CD14-positive monocyte (primary cell): Measurements from ENCODE around the gene ZNF691. TPM values are rescaled to one million over a fixed set of nuclear protein-coding genes. Genes with fewer than 3 reads are reported as not detected.

ENCODE experiments used
- DNase-seq, 3 donors: peaks; one replicate each; pipeline ENCODE4 v3.0.0-alpha.2; 2011 to 2022
- H2AFZ ChIP-seq: 2 replicates; pipeline ENCODE4 v1.6.0; 2012; ENCODE audit warnings: mild to moderate bottlenecking, low read depth, low read length, inconsistent platforms; ENCODE audit not compliant: insufficient read depth, poor library complexity, severe bottlenecking
- H3K27ac ChIP-seq, 2 donors: 1 replicate in 1 of 2; 2 replicates in 1 of 2; pipeline ENCODE4 v1.5.1; 2012 to 2013; ENCODE audit warnings: low read length in 2 of 2, control low read depth in 1 of 2, inconsistent platforms in 1 of 2, low read depth in 1 of 2, mild to moderate bottlenecking in 1 of 2
- H3K27me3 ChIP-seq, 2 donors: one replicate each; pipeline versions ENCODE4 v1.6.0 to v1.6.1; 2011 to 2013; ENCODE audit warnings: low read length in 2 of 2; ENCODE audit not compliant: control insufficient read depth in 2 of 2, insufficient read depth in 2 of 2
- H3K36me3 ChIP-seq, 2 donors: replicated peaks in 1 of 2; 1 replicate in 1 of 2; 2 replicates in 1 of 2; pipeline versions ENCODE4 v1.5.1 to v1.6.1; 2012 to 2013; ENCODE audit warnings: low read length in 2 of 2, control low read depth in 1 of 2, inconsistent platforms in 1 of 2, mild to moderate bottlenecking in 1 of 2; ENCODE audit not compliant: insufficient read depth in 2 of 2, control insufficient read depth in 1 of 2
- H3K4me1 ChIP-seq, 2 donors: 1 replicate in 1 of 2; 2 replicates in 1 of 2; pipeline versions ENCODE4 v1.5.1 to v1.6.1; 2012 to 2013; ENCODE audit warnings: low read length in 2 of 2, control low read depth in 1 of 2, inconsistent platforms in 1 of 2, mild to moderate bottlenecking in 1 of 2, moderate library complexity in 1 of 2; ENCODE audit not compliant: insufficient read depth in 2 of 2, control insufficient read depth in 1 of 2
- H3K4me2 ChIP-seq: replicated peaks from 2 replicates; pipeline ENCODE3; 2012; ENCODE audit warnings: low read length, moderate library complexity, mild to moderate bottlenecking; ENCODE audit not compliant: poor library complexity, severe bottlenecking; ENCODE audit errors: extremely low read depth
- H3K4me3 ChIP-seq, 3 experiments: fragments of 200-600 bp in 1 of 3; sonication (generic) in 1 of 3; replicated peaks in 1 of 3; 1 replicate in 2 of 3; 2 replicates in 1 of 3; pipeline ENCODE4 v1.5.1; 2011 to 2013; ENCODE audit warnings: low read length in 3 of 3, mild to moderate bottlenecking in 3 of 3, control low read depth in 2 of 3, low read depth in 2 of 3, inconsistent platforms in 1 of 3, moderate library complexity in 1 of 3
- H3K79me2 ChIP-seq: 2 replicates; pipeline ENCODE4 v1.6.0; 2012; ENCODE audit warnings: mild to moderate bottlenecking, control low read depth, inconsistent platforms, low read length, moderate library complexity; ENCODE audit not compliant: insufficient read depth
- H3K9ac ChIP-seq: 2 replicates; pipeline ENCODE4 v1.6.0; 2017; ENCODE audit warnings: low read length, mild to moderate bottlenecking; ENCODE audit not compliant: insufficient read depth, poor library complexity, severe bottlenecking
- H3K9me3 ChIP-seq, 2 donors: replicated peaks in 1 of 2; 1 replicate in 1 of 2; 2 replicates in 1 of 2; pipeline versions ENCODE4 v1.5.1 to v1.6.1; 2012 to 2013; ENCODE audit warnings: low read length in 2 of 2, control low read depth in 1 of 2; ENCODE audit not compliant: control insufficient read depth in 1 of 2, insufficient read depth in 1 of 2
- H4K20me1 ChIP-seq: 2 replicates; pipeline ENCODE4 v1.6.0; 2012; ENCODE audit warnings: mild to moderate bottlenecking, low read length, control low read depth, moderate library complexity; ENCODE audit not compliant: insufficient read depth
- H3K27ac Mint-ChIP-seq, 7 donors: one replicate each; pipeline ENCODE4 v1.8.0; 2020; ENCODE audit warnings: mild to moderate bottlenecking in 7 of 7, mixed read lengths in 7 of 7, moderate library complexity in 6 of 7, inconsistent platforms in 2 of 7
- H3K27me3 Mint-ChIP-seq, 3 donors: one replicate each; pipeline ENCODE4 v1.8.0; 2021 to 2022; ENCODE audit warnings: low read depth in 3 of 3, mild to moderate bottlenecking in 3 of 3, mixed read lengths in 3 of 3, moderate library complexity in 3 of 3, inconsistent platforms in 1 of 3
- H3K36me3 Mint-ChIP-seq, 2 donors: one replicate each; pipeline ENCODE4 v1.8.0; 2020; ENCODE audit warnings: mixed read lengths in 2 of 2, inconsistent platforms in 1 of 2, mild to moderate bottlenecking in 1 of 2
- H3K4me1 Mint-ChIP-seq: one replicate; pipeline ENCODE4 v1.8.0; 2020; ENCODE audit warnings: mild to moderate bottlenecking, mixed read lengths
- H3K4me3 Mint-ChIP-seq, 2 donors: one replicate each; pipeline ENCODE4 v1.8.0; 2020; ENCODE audit warnings: mild to moderate bottlenecking in 2 of 2, mixed read lengths in 2 of 2, moderate library complexity in 1 of 2
- H3K9me3 Mint-ChIP-seq, 7 donors: one replicate each; pipeline ENCODE4 v1.8.0; 2020 to 2022; ENCODE audit warnings: mixed read lengths in 7 of 7, mild to moderate bottlenecking in 6 of 7, moderate library complexity in 6 of 7, inconsistent platforms in 2 of 7
- WGBS: methylation state at CpG from one replicate; pipeline ENCODE4 v1.1.5; 2013; ENCODE audit warnings: missing lambda C conversion rate; ENCODE audit not compliant: insufficient coverage; 5-methylcytosine and 5-hydroxymethylcytosine counted together
- intact Hi-C, 2 donors: fragments of 100-400 bp; cut with micrococcal nuclease; formaldehyde crosslinking; loops; one replicate each; pipeline versions ENCODE4 v1.15.0 to v1.15.1; 2023
- polyA plus RNA-seq, 3 donors: library from polyadenylated mRNA; depleted of rRNA in 1 of 3; unstranded in 2 of 3; stranded (reverse) in 1 of 3; fragments of 300-500 nt in 2 of 3; fragments of >200 nt in 1 of 3; fragmentation: Illumina TruSeq in 2 of 3; gene quantifications; 1 replicate in 2 of 3; 2 replicates in 1 of 3; pipeline ENCODE4 v1.2.3, GENCODE V29; 2012 to 2021
- TF ChIP-seq, protein P1 (sequence below): fragments of 200-600 bp; IDR thresholded peaks from one replicate; pipeline ENCODE4 v1.8.0; 2022; ENCODE audit warnings: antibody characterized with exemption, mild to moderate bottlenecking

Gene ZNF691
- polyA plus RNA-seq, 3 donors = 1.3 to 6.7 (median 1.8) TPM

DNA sequence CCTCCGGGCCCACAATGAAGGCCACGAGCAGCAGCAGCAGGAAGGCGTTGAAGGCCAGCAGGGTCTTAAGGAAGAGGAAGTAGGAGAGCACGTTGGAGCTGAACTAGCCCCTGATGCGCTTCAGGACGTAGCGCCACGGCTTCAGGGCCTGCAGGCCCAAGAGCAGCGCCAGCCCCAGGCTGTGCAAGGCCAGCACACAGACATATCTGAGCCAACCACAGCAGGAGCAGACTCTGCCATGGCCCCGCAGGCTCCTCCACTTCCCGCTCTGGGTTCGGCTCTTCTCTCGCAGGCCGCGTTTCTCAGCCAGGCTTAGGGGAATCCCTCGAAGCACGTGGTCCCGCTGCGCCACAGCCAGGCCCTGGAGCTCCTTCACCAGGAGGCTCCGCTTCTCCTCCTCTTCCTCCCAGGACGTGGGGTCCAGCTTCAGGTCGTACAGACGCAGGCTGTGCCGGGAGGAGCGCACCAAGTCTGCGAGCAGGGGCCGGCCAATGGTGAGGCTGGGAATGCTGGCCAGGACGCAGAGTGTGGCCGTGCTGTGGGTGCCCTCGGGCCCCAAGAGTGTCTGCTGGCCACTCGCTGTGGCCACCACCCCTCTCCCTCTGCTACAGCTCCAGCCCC is 41.7 kb downstream of the ZNF691 start:
- TF ChIP-seq, protein P1, sequence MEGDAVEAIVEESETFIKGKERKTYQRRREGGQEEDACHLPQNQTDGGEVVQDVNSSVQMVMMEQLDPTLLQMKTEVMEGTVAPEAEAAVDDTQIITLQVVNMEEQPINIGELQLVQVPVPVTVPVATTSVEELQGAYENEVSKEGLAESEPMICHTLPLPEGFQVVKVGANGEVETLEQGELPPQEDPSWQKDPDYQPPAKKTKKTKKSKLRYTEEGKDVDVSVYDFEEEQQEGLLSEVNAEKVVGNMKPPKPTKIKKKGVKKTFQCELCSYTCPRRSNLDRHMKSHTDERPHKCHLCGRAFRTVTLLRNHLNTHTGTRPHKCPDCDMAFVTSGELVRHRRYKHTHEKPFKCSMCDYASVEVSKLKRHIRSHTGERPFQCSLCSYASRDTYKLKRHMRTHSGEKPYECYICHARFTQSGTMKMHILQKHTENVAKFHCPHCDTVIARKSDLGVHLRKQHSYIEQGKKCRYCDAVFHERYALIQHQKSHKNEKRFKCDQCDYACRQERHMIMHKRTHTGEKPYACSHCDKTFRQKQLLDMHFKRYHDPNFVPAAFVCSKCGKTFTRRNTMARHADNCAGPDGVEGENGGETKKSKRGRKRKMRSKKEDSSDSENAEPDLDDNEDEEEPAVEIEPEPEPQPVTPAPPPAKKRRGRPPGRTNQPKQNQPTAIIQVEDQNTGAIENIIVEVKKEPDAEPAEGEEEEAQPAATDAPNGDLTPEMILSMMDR = no peak
- no peak overlapping the region for H3K4me3 ChIP-seq
- DNase-seq = no peak
- no peaks in the 10 kb centered on the region for H3K9me3 ChIP-seq
- H3K36me3 Mint-ChIP-seq = no peaks in the 10 kb centered on the region
- H3K4me3 Mint-ChIP-seq = no peak overlapping the region
- 93% methylated on average over 26 of the region's 31 CpGs for WGBS
- H3K79me2 ChIP-seq = no peaks in the 10 kb centered on the region
- H3K27me3 Mint-ChIP-seq = peaks cover 0 to 6% (median 5%) of the 10 kb centered on the region in 3 donors
- no peak overlapping the region for H3K4me2 ChIP-seq
- no peak overlapping the region for H2AFZ ChIP-seq
- no peak overlapping the region for H3K27ac ChIP-seq
- H3K36me3 ChIP-seq = no peaks in the 10 kb centered on the region
- intact Hi-C loops = no loop called here
- no peaks in the 10 kb centered on the region for H3K4me1 Mint-ChIP-seq
- H4K20me1 ChIP-seq = no peaks in the 10 kb centered on the region
- H3K9ac ChIP-seq = no peak overlapping the region
- H3K9me3 Mint-ChIP-seq = peaks cover 0 to 10% (median 3%) of the 10 kb centered on the region in 7 donors
- no peaks in the 10 kb centered on the region for H3K27me3 ChIP-seq
- H3K4me1 ChIP-seq = no peaks in the 10 kb centered on the region
- no peak overlapping the region for H3K27ac Mint-ChIP-seq

DNA sequence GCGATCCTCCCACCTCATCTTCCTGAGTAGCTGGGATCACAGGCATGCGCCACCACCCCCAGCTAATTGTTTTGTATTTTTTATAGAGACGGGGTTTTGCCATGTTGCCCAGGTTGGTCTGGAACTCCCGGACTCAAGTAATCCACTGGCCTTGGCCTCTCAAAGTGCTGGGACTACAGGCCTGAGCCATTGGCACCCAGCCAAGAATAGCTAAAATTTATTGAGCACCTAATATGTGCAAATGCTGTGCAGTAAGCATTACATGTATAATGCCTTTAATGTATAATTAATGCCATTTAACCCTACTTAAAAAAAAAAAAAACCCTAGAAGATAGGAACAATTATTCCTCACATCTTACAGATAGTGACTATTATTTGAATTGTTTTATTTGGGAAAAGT is 42.9 kb downstream of the ZNF691 start:
- 83% methylated on average over 2 of the region's 4 CpGs for WGBS
- H3K4me1 ChIP-seq = no peaks in the 10 kb centered on the region
- intact Hi-C loops = no loop called here

More for the DNA sequence above, 42.9 kb downstream of the ZNF691 start:
- no peaks in the 10 kb centered on the region for H4K20me1 ChIP-seq
- no peaks in the 10 kb centered on the region for H3K36me3 ChIP-seq
- Mint-ChIP-seq H3K9me3 (peaks cover 0 to 11% (median 3%) of the 10 kb centered on the region in 7 donors), H3K36me3 (no peaks in the 10 kb centered on the region), H3K27ac (no peak overlapping the region), H3K4me3 (no peak overlapping the region), H3K27me3 (peaks cover 0 to 3% (median 0%) of the 10 kb centered on the region in 3 donors), H3K4me1 (no peaks in the 10 kb centered on the region)
- H2AFZ ChIP-seq = no peak overlapping the region
- no peak overlapping the region for H3K4me3 ChIP-seq
- H3K9ac ChIP-seq = no peak overlapping the region
- no peaks in the 10 kb centered on the region for H3K27me3 ChIP-seq
- no peak for DNase-seq
- no peaks in the 10 kb centered on the region for H3K9me3 ChIP-seq
- TF ChIP-seq, protein P1 = no peak
- H3K79me2 ChIP-seq = no peaks in the 10 kb centered on the region
- H3K4me2 ChIP-seq = no peak overlapping the region
- H3K27ac ChIP-seq = no peak overlapping the region
